Mononuclear cell (primary cell): ENCODE measurements around the gene MUC5B. TPM values are rescaled to one million over a fixed set of nuclear protein-coding genes. Genes with fewer than 3 reads are reported as not detected.

Source experiments
- H3K27me3 ChIP-seq: 2 replicates; pipeline ENCODE4 v1.6.0; 2011; ENCODE audit warnings: low read length, control low read depth; ENCODE audit not compliant: insufficient read depth
- H3K4me1 ChIP-seq: 2 replicates; pipeline ENCODE4 v1.5.1; 2011; ENCODE audit warnings: mild to moderate bottlenecking, low read length, control low read depth; ENCODE audit not compliant: insufficient read depth
- H3K4me3 ChIP-seq: 2 replicates; pipeline ENCODE4 v1.5.1; 2011; ENCODE audit warnings: mild to moderate bottlenecking, low read length, moderate library complexity
- H3K9me3 ChIP-seq: 2 replicates; pipeline ENCODE4 v1.5.1; 2011; ENCODE audit warnings: low read depth, mild to moderate bottlenecking, control low read depth, low read length
- total RNA-seq: library from RNA; depleted of rRNA; stranded (reverse); fragments of >200 nt; gene quantifications from one replicate; pipeline ENCODE4 v1.2.3, GENCODE V29; 2012

MUC5B gene
- total RNA-seq, 1 donor: under 0.01 TPM

DNA sequence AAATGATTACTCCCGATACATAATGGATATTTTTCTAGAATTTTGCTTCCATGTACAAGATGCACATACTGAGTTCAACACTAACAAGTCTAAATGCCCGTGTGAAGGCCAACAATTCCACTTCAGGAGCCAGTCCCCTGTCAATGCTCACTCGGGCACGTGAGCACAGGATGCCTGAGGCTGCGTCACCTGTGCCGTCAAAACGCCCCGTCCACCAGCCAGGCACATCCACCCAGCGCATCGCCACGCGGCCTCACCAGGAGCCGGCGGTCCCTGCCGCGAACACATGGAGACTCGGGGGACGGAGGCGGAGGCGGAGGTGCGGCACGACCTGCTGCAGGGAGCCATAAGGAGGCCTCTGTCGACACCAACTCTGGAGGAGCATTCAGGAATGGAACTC, 76.8 kb downstream of the MUC5B start:
- Histone ChIP-seq H3K9me3 (no peaks in the 10 kb centered on the region), H3K4me1 (peaks cover 31% of the 10 kb centered on the region), H3K4me3 (no peak overlapping the region), H3K27me3 (no peaks in the 10 kb centered on the region)

DNA sequence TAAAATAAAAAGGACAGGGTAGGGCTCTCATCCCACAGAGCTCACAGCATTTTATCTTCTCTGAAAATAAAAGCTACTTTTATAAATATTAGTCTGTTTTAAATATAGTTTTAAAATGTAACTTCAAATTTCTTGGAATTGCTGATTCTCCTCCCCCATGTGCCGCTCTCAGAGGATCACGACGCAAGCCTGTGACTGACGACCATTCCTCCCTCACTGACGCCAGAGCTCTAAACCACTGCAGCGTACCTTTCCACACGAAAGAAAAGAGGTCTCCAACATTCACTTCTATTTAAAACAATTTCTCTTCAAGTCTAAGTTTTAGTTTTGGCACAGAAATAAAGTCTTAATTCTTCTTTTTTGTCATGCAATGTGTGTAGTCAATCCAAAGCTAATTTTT, 77.3 kb downstream of the MUC5B start:
- peaks cover 31% of the 10 kb centered on the region for H3K4me1 ChIP-seq
- H3K27me3 ChIP-seq: no peaks in the 10 kb centered on the region
- no peaks in the 10 kb centered on the region for H3K9me3 ChIP-seq
- no peak overlapping the region for H3K4me3 ChIP-seq

DNA sequence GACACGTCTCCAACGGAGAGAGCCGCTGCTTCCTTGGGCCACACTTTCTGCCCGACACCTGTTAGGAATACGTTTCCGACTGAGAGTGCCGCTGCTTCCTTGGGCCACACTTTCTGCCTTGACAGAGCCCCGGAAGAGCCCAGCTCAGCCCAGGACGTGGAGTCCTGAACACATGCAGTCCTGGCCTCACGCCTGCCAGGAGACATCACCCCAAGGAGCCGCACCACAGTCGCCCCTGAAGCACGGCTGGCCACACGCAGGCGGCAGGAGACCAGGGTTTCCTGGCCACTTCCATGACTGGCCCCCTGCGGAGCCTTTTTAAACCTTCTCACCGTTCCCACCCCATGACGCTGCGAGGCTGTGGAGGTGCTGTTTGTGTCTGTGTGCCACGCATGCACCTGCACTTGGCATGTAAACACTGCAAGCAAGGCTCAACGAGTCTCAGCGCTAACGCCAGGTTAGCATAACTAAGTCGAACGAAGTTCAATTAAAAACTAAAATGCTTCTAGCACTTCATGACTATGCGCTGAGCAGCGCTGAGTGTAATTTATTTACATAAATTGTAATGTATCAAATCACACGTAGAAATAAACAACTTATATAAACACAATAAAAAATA, 77.8 kb downstream of the MUC5B start:
- H3K4me1 ChIP-seq: peaks cover 33% of the 10 kb centered on the region
- no peak overlapping the region for H3K4me3 ChIP-seq
- no peaks in the 10 kb centered on the region for H3K9me3 ChIP-seq
- H3K27me3 ChIP-seq: no peaks in the 10 kb centered on the region

DNA sequence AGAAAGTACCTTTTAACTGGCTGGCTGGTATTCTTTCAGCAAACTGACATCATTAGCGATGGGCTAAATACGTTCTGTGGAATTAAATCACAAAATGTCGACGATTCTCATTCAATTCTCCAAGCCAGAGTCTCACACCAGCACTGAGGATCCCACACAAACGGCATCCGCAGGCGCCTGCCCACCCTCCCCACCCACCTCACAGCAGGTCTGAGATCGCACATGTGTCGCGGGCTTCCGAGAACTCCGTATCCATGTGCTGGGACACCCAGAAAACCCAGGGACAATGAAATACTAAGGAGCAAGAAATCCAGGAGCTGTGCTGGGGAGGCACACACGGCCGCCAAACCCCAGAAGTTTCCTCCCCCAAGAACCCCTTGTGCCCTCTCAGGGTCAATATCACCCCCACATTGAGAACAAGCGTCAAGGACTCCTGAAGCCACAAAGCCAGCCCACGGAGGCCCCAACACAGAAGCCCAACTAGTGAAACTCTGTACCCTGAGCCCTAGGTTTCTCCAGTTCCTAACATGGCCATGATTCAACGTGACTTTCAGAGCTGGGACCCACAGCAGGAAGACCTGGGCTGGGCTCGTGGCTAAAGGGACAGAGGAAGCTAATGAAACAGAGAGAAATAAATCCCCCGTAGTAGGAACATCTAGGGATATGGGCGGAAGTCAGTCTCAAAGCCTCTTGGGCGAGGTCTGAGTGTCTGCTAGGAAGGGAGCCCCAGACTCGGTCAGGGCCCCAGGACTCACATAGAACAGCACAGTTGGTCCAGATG, 78.5 kb downstream of the MUC5B start:
- H3K4me1 ChIP-seq: peaks cover 39% of the 10 kb centered on the region
- no peaks in the 10 kb centered on the region for H3K27me3 ChIP-seq
- no peaks in the 10 kb centered on the region for H3K9me3 ChIP-seq
- no peak overlapping the region for H3K4me3 ChIP-seq

DNA sequence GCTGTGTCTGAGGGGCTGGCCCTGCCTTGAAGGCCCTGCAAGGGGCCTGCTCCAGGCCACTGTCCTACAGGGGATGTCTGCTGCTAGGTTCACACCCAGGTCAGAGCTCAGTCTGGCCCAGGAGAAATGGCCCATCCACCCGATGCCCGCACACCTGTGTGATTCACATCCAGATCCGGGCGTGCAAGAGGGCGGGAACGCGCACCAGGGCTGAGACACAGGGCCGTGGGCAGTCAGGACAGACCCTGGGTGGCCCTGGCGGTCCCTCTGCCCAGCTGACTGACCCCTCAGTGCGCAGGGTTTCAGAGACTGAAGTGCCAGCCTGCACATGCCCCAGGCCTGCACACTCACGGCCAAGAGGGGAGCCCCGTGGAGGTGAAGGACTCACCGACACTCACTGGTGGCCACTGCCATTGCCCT, 79.2 kb downstream of the MUC5B start:
- Histone ChIP-seq H3K27me3 (no peaks in the 10 kb centered on the region), H3K9me3 (no peaks in the 10 kb centered on the region), H3K4me1 (peaks cover 45% of the 10 kb centered on the region), H3K4me3 (no peak overlapping the region)

DNA sequence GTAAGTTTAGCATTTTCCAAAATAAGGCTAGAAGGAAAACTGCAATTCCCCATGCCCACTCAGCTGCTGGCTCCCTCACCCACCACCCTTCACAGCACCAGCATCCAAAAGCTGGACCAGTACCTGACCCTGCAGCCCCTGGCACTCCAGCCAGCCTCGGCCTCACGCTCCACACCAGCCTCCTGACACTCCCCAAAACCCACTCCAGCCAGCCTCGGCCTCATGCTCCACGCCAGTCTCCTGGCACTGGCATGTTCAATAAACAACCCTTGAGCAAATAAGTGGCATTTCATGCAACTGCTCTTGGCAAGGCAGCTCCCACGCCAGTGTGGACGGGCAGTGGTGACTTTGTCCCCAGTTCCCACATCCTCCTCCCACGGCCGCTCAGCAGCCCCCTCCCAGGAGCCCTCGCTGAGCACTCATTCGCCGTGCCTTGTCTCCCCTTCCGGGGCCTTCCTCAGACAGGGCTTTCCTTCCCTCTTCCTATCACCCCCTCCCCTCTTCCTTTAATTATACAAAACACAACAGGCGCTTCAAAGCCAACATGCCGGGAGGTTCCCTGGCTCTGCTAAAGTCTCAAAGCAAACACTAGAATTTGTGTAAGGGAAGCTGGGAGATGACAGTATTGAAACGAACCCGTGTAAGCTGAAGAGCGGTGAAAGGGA, 79.7 kb downstream of the MUC5B start:
- Histone ChIP-seq H3K27me3 (no peaks in the 10 kb centered on the region), H3K4me3 (no peak overlapping the region), H3K4me1 (peaks cover 51% of the 10 kb centered on the region), H3K9me3 (no peaks in the 10 kb centered on the region)

DNA sequence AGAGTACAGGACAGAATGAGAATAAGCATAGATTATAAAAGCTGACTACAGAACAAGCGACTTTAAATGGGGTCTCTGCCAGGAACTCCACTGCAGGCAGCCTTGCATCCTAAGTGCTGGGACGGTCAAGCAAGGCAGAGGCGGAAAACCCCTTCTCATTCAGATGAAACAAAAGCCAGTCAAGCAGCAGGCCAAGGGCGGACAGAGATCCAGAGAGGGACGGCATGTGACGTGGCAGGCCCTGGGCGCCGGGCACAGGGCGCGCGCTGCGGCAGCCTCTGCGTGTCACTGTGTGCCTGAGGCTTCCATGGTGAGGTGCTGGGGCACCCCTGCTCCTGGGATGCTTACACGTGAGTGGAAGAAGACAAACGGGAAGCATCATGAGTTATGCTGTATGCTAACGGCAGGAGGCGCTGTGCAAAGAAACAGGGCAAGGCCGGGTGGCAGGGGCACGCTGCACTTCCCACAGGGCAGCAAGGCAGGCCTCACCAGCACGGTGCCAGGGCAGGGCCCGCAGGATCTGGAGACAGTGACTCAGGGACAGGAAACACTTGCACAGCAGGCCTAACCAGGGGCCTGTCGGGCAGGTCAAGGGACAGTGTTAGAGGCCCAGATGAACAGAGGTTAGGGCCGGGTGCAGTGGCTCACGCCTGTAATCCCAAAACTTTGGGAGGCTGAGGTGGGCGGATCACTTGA, 80.4 kb downstream of the MUC5B start:
- Histone ChIP-seq H3K4me3 (no peak overlapping the region), H3K4me1 (peaks cover 55% of the 10 kb centered on the region), H3K9me3 (no peaks in the 10 kb centered on the region), H3K27me3 (no peaks in the 10 kb centered on the region)

DNA sequence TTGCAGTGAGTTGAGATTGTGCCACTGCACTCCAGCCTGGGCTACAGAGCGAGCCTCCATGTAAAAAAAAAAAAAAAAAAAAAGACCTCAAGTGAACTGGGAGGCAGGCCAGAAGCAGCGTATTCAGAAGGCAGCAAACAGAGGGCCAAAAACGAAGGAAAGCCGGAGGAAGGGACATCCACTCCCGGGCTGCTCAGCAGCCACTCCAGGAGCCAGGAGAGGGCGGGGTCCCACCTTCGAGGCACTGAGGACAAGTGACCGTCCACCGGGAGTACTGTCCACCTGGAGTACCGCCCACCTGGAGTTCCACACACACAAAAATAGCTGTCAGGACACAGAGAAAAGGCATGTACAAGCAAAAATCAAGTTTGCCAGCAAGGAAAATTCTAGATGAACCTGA, 81.1 kb downstream of the MUC5B start:
- Histone ChIP-seq H3K27me3 (no peaks in the 10 kb centered on the region), H3K4me1 (peaks cover 55% of the 10 kb centered on the region), H3K9me3 (no peaks in the 10 kb centered on the region), H3K4me3 (no peak overlapping the region)

DNA sequence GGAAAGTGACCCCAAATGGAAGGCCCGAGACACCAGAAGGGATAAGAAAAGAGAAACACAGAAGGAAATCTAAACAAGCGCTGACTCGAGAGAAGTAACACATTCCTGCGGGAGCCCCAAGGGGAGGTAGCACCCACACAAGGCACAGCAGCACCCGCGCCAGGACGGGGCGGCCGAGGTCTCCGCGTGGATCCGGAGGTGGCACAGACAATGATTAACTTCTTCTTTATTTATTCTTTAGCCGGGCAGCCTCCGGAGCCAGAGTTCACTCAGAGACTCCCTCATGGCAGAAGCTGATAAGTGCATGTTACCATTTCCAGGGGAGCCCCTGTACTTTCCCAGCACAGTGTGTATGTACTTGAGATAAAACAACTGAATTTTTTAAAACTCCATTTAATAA, 81.5 kb downstream of the MUC5B start:
- H3K4me3 ChIP-seq: no peak overlapping the region
- peaks cover 53% of the 10 kb centered on the region for H3K4me1 ChIP-seq
- H3K27me3 ChIP-seq: no peaks in the 10 kb centered on the region
- no peaks in the 10 kb centered on the region for H3K9me3 ChIP-seq

DNA sequence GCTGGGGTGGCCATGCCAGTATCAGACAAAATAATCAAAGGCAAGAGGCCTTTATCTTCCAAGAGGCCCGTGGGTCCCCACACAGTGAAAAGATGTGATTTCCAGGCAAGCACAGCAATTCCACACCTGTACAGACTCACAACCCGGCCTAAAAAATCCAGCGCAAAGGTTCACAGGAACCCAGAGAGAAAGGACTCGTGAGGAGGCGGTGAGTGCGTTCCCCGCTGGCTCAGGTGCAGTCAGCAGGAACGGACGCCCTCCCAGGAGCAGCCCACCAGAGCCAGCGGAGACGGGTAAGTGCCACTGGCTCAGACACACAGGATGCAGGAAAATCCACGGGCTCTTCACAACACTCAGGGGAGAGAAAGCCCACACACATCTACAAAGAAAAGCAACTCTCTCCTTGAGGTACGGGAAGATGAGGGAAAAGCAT, 82.2 kb downstream of the MUC5B start:
- H3K4me1 ChIP-seq: peaks cover 51% of the 10 kb centered on the region
- no peaks in the 10 kb centered on the region for H3K9me3 ChIP-seq
- no peaks in the 10 kb centered on the region for H3K27me3 ChIP-seq
- H3K4me3 ChIP-seq: no peak overlapping the region

DNA sequence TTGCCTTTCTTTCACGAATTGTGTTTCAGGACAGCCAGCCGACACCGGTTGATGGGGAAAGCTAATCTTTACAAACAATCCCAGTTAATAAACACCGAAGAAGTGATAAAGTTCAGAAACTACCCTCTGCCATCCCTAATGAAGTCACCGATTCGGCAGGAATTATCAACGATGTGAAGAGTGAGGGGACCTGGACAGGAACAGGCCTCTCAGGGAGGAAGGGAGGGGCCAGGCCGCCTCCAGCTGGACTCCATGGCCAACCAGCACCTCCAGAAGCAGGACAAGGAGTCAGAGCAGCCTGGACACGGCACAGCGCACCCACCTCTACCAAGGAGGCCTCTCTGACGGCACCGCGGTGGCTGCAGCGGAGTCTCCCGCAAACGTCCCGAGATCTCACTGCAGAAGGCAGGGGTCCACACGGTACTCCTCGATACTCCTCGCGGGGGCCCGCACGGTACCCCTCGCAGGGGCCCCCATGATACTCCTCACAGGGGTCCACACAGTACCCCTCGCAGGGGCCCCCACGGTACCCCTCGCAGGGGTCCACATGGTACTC, 82.7 kb downstream of the MUC5B start:
- peaks cover 56% of the 10 kb centered on the region for H3K4me1 ChIP-seq
- no peaks in the 10 kb centered on the region for H3K27me3 ChIP-seq
- no peaks in the 10 kb centered on the region for H3K9me3 ChIP-seq
- no peak overlapping the region for H3K4me3 ChIP-seq

DNA sequence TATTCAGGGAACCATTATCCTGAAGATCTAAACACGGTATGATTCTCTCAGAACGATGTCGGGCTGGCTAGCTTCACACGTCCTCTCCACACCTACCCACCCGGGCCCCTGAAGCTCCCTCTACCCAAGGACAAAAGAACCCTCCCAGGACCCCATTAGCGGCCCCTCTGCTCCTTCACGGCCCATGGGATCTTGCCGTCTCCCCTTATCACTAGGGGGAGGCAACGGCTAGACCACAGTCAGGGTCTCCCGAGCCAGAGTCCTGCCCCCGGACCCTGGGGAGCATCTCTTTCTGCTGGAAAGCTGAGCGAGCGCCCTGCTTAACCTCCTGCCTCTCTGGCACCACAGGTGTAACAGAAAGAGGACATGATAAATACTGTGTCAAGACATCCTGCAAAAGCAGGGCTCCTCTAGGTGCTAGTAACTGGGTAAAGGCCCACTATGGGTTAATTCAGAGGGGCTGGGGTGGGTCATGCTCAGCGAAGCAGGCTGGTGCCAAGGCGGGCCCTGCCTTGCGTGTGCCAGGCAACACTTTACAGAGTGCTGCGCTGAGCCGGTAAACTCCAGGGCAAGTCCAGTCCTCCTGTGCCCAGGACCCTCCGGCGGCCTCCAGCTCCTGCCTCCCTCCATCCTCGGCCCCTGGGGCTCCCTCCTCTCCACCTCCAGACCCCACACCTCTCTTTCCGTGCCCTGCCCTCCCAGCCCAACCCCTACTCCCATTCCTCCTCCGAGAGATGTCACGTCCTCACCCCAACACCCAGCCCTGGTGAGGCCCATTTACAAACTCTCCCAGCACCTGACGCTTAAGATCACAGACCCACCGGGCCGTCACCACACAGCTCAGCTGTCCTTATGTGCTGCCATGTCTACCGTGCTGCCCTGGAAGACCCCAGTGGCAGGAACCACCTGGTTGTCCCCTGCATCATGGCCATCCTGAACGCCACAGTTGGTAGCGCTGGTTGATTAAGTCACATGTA, 83.6 kb downstream of the MUC5B start:
- Histone ChIP-seq H3K9me3 (no peaks in the 10 kb centered on the region), H3K4me3 (no peak overlapping the region), H3K4me1 (peaks cover 65% of the 10 kb centered on the region), H3K27me3 (no peaks in the 10 kb centered on the region)

DNA sequence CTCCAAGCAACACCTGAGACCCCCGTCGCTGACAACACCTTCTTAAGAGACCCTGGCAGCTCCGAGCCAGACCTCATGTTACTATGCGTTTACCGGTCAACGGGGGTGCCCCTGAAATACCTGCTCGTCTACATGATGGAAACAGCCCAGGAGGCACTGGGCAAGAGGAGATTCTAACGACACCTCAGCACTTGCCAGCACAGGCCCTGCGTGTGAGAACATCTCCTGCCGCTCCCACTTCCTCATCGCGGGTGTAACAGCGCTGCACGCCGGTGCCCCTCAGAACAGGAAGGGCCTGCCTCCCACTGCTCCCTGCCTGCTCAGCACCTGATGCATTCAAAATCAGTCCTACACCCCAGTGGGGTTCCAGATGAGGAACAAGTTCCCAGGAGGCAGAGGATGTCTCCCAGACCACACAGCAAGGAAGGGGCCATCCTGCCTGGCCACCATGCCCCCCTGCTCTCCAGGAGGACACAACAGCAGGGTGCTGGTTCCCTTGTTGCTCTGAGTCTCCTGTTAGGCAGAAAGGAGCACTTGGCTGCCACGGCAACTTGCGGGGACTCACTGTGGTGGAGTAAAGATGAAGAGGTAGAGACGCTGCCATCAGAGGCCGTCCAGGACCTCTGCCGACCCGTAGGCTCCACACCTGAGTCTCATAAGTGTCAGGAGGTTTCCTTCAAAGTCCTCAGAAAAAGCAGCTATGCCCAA, 84.5 kb downstream of the MUC5B start:
- peaks cover 6% of the 10 kb centered on the region for H3K9me3 ChIP-seq
- no peaks in the 10 kb centered on the region for H3K27me3 ChIP-seq
- H3K4me3 ChIP-seq: no peak overlapping the region
- H3K4me1 ChIP-seq: peaks cover 68% of the 10 kb centered on the region
